GM12874 (cell line): ENCODE measurements around the gene CNTN4.

ENCODE experiments used
- TF ChIP-seq, protein P1 (sequence below): IDR thresholded peaks from 2 replicates; pipeline ENCODE4 v1.5.1; 2011; ENCODE audit warnings: low read depth, mild to moderate bottlenecking, control low read depth, low read length, moderate library complexity; ENCODE audit not compliant: insufficient read depth

Gene CNTN4

GRCh38 chr3:2853651-2854050 is 755.0 kb downstream of the CNTN4 start:
- TF ChIP-seq, protein P1, sequence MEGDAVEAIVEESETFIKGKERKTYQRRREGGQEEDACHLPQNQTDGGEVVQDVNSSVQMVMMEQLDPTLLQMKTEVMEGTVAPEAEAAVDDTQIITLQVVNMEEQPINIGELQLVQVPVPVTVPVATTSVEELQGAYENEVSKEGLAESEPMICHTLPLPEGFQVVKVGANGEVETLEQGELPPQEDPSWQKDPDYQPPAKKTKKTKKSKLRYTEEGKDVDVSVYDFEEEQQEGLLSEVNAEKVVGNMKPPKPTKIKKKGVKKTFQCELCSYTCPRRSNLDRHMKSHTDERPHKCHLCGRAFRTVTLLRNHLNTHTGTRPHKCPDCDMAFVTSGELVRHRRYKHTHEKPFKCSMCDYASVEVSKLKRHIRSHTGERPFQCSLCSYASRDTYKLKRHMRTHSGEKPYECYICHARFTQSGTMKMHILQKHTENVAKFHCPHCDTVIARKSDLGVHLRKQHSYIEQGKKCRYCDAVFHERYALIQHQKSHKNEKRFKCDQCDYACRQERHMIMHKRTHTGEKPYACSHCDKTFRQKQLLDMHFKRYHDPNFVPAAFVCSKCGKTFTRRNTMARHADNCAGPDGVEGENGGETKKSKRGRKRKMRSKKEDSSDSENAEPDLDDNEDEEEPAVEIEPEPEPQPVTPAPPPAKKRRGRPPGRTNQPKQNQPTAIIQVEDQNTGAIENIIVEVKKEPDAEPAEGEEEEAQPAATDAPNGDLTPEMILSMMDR = no peak

GRCh38 chr3:2856138-2857133 is 757.8 kb downstream of the CNTN4 start:
- TF ChIP-seq, protein P1 = no peak

- TF ChIP-seq, protein P1 = no peak
These were observed 762.0 kb downstream of the CNTN4 start for GRCh38 chr3:2860626-2861025.

GRCh38 chr3:2861120-2861519 is 762.5 kb downstream of the CNTN4 start:
- TF ChIP-seq, protein P1 = no peak

DNA sequence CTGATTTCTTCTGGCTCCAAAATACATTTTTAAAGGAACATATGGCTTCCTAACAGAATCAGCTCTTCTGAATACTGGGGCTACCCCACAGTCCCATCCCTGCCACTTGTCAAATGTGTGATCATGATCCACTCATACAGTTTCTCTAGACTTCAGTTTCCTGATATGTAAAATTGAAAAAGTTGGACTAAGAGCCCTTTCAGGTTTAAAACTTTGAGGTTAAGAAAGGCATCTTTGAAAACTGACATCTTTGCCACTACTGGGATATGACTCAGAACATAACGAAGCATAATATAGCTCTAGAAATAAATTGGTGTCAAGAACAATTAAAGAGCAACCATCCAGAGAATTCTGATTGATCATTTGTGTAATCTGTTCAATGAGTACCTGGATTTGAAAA is 763.3 kb downstream of the CNTN4 start:
- TF ChIP-seq, protein P1 = no peak

GRCh38 chr3:2862366-2862765 is 763.7 kb downstream of the CNTN4 start:
- TF ChIP-seq, protein P1 = no peak

DNA sequence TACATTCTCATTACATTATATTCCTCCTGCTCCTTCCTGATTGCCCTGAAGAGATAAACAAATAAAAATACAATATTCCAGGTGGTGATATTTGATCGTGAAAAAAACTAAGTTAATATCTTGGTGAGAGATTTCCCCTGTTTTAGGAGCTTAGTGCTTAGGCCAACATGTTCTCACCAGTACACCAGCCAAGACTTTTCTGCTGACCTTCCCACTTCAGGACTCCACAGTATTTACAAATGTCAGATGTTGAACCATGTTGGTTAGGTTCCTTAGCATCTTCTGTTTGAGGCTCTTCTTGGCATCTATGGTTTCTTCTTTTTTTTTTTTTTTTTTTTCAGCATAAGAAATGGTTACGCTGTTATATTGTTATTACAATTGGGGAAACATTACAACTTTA is 764.5 kb downstream of the CNTN4 start:
- TF ChIP-seq, protein P1 = no peak
